Adrenal gland (tissue), 12 donors: ENCODE results near the gene ZNF319. TPM values are rescaled to one million over a fixed set of nuclear protein-coding genes. Genes with fewer than 3 reads are reported as not detected.

ENCODE experiments used
- DNase-seq, 7 donors: peaks; one replicate each; pipeline ENCODE4 v3.0.0-alpha.2; 2019 to 2020
- H3K27ac ChIP-seq, 5 donors: fragments of 200-600 bp; sonication (generic) in 4 of 5; 1 replicate in 3 of 5; 2 replicates in 2 of 5; pipeline versions ENCODE4 v1.5.1 to v1.8.0; 2016 to 2020; ENCODE audit warnings: mild to moderate bottlenecking in 1 of 5
- H3K27me3 ChIP-seq: fragments of 200-600 bp; 2 replicates; pipeline ENCODE4 v1.8.0; 2021
- H3K36me3 ChIP-seq, 2 donors: fragments of 200-600 bp; replicated peaks in 1 of 2; 1 replicate in 1 of 2; 2 replicates in 1 of 2; pipeline versions ENCODE4 v1.5.1 to v1.8.0; 2018 to 2022
- H3K4me1 ChIP-seq, 2 donors: fragments of 200-600 bp; replicated peaks in 1 of 2; 1 replicate in 1 of 2; 2 replicates in 1 of 2; pipeline versions ENCODE4 v1.5.1 to v1.8.0; 2018 to 2021
- H3K4me3 ChIP-seq, 4 donors: fragments of 200-600 bp; sonication (generic) in 3 of 4; one replicate each; pipeline ENCODE4 v1.5.1; 2016 to 2018
- H3K9me3 ChIP-seq, 3 donors: fragments of 200-600 bp; sonication (generic) in 1 of 3; replicated peaks in 1 of 3; 1 replicate in 2 of 3; 2 replicates in 1 of 3; pipeline versions ENCODE4 v1.5.1 to v1.8.0; 2016 to 2021
- CTCF ChIP-seq, 6 experiments: fragments of 450-650 bp in 4 of 6; fragments of 200-600 bp in 2 of 6; sonication (generic) in 1 of 6; IDR thresholded peaks; 1 replicate in 5 of 6; 2 replicates in 1 of 6; pipeline versions ENCODE4 v1.5.1 to v1.8.0; 2016 to 2021; ENCODE audit warnings: antibody characterized with exemption in 6 of 6, mild to moderate bottlenecking in 2 of 6, moderate library complexity in 1 of 6
- POLR2A ChIP-seq, 2 donors: fragments of 450-650 bp; IDR thresholded peaks; one replicate each; pipeline ENCODE4 v1.6.1; 2017; ENCODE audit warnings: antibody characterized with exemption in 2 of 2, mild to moderate bottlenecking in 2 of 2, moderate library complexity in 1 of 2
- WGBS, 4 donors: extraction: QIAGEN DNeasy Blood & Tissue Kit in 2 of 4; methylation state at CpG; one replicate each; pipeline versions ENCODE4 v1.1.5 to v1.1.7; 2013 to 2017; 5-methylcytosine and 5-hydroxymethylcytosine counted together
- intact Hi-C, 2 donors: fragments of 100-400 bp; cut with DNase I; formaldehyde crosslinking; loops; one replicate each; pipeline versions ENCODE4 v1.14.1 to v1.15.0; 2022 to 2023
- polyA plus RNA-seq, 3 donors: library from polyadenylated mRNA; stranded (reverse); fragments of 200-250 nt in 2 of 3; fragments of 350-450 nt in 1 of 3; fragmentation: Illumina TruSeq in 1 of 3; extraction: RNeasy Lipid Tissue Mini Kit (QIAGEN cat#74804) in 1 of 3; gene quantifications; one replicate each; pipeline ENCODE4 v1.2.3, GENCODE V29; 2013 to 2014
- total RNA-seq, 9 donors: library from RNA; depleted of rRNA in 4 of 9; stranded (reverse); fragments of >200 nt in 4 of 9; fragments of 120-200 nt in 1 of 9; fragmentation: NEBNext Ultra II Directional in 1 of 9; extraction: Animal tissue kit (Norgen Biotek cat#: 25700) in 1 of 9; gene quantifications; one replicate each; pipeline versions ENCODE4 v1.1.0 to v1.2.4, GENCODE V29; 2013 to 2023
- donor health status: healthy with polysubstance abuse.
- donor health status: Bipolar disorder and iron deficiency.
- donor health status: DM: yes; HTN: yes; CAD: no.
- donor health status: DM: no; HTN: no; CAD: no.
- donor health status: DM: no; HTN: no; CAD: no.
- donor health status: DM: yes; HTN: yes; CAD: no.

ZNF319 gene
- total and polyA plus RNA-seq, 12 donors, result 2.3 to 17.9 (median 8.9) TPM

GRCh38 chr16:58025351-58026138, 25.1 kb upstream of the ZNF319 start, which contains the start of gene MMP15:
Gene MMP15, plus strand, starts transcription at chr16:58025754. Its CDS starts 597 bp downstream, at chr16:58026351.
- Histone ChIP-seq H3K36me3 (no peaks in the 10 kb centered on the region), H3K4me3 (peak within 1 kb of the TSS in 2 of 4 donors; percentile 21 to 72), H3K27ac (peak within 1 kb of the TSS in 4 of 5 donors; percentile 31 to 80 (median 60)), H3K4me1 (peaks cover 27 to 53% of the 10 kb centered on the region in 2 donors), H3K9me3 (no peaks in the 10 kb centered on the region), H3K27me3 (no peaks in the 10 kb centered on the region)
- 0 to 1% (median 1%) methylated on average over 13 to 90 of the region's 90 CpGs for WGBS, 4 donors
- TF ChIP-seq POLR2A (IDR thresholded peaks at IDR 0.05) (peak in 1 of 2 donors; percentile 37), CTCF (IDR thresholded peaks at IDR 0.05) (no peak)
- DNase-seq, result peak; percentile 56 to 79 (median 69)
- intact Hi-C loops, result loop anchor here (5.0 to 10.0 kb wide), 3 partner anchors 97 to 279 kb away; partner anchors contain the start of gene CSNK2A2 (in 1 of the 2)

GRCh38 chr16:58024486-58025350, 24.2 kb upstream of the ZNF319 start:
- intact Hi-C loops, result loop anchor here (5.0 to 10.0 kb wide), 3 partner anchors 98 to 280 kb away; partner anchors contain the start of gene CSNK2A2 (in 1 of the 2)
- Histone ChIP-seq H3K27ac (peak overlapping the region in 2 of 5 donors; percentile 1 to 80), H3K4me1 (peaks cover 27 to 53% of the 10 kb centered on the region in 2 donors), H3K9me3 (no peaks in the 10 kb centered on the region), H3K4me3 (peak overlapping the region in 2 of 4 donors; percentile 5 to 72), H3K27me3 (no peaks in the 10 kb centered on the region), H3K36me3 (no peaks in the 10 kb centered on the region)
- TF ChIP-seq CTCF (IDR thresholded peaks at IDR 0.05), result no peak
- TF ChIP-seq POLR2A (IDR thresholded peaks at IDR 0.05), result peak in 1 of 2 donors; percentile 9
- WGBS, 4 donors, result 6 to 8% (median 7%) methylated on average over 30 to 57 of the region's 57 CpGs
- peak in 6 of 7 donors; percentile 41 to 71 (median 60) for DNase-seq

GRCh38 chr16:58022601-58023371, 22.3 kb upstream of the ZNF319 start:
- intact Hi-C loops, result loop anchor here in 1 of 2 donors (2.0 to 10.0 kb wide), 2 partner anchors 100 to 282 kb away; no protein-coding TSS in a partner anchor
- no peaks in the 10 kb centered on the region for H3K9me3 ChIP-seq
- H3K4me3 ChIP-seq, result no peak overlapping the region
- peak overlapping the region in 3 of 5 donors; percentile 29 to 67 (median 54) for H3K27ac ChIP-seq
- peaks cover 27 to 42% of the 10 kb centered on the region in 2 donors for H3K4me1 ChIP-seq
- 7 to 16% (median 13%) methylated on average over 16 to 18 of the region's 18 CpGs for WGBS, 4 donors
- peak; percentile 81 to 93 (median 91) for DNase-seq
- H3K27me3 ChIP-seq, result no peaks in the 10 kb centered on the region
- peaks cover 0 to 14% of the 10 kb centered on the region in 2 donors for H3K36me3 ChIP-seq
- TF ChIP-seq POLR2A (IDR thresholded peaks at IDR 0.05) (peak in 1 of 2 donors; percentile 41), CTCF (IDR thresholded peaks at IDR 0.05) (no peak)
